Karpas-422 (cell line): Measurements from ENCODE around the gene TIMMDC1. TPM values are rescaled to one million over a fixed set of nuclear protein-coding genes. Genes with fewer than 3 reads are reported as not detected.
"Not testable (repeated sequence)": the region's sequence is repeated elsewhere in the genome, so short reads cannot be mapped to it uniquely, and the experiment has no call there.

ENCODE experiments used
- DNase-seq: peaks from one replicate; pipeline ENCODE4 v3.0.0-alpha.2; 2015
- H2AFZ ChIP-seq: fragments of 200-600 bp; sonication (generic); 2 replicates; pipeline ENCODE4 v1.6.1; 2014; ENCODE audit warnings: antibody characterized with exemption, low read length, mixed read lengths
- H3K27ac ChIP-seq: fragments of 200-600 bp; sonication (generic); 2 replicates; pipeline ENCODE4 v1.5.1; 2014; ENCODE audit warnings: mild to moderate bottlenecking, low read length, moderate library complexity
- H3K27me3 ChIP-seq: fragments of 200-600 bp; sonication (generic); 2 replicates; pipeline ENCODE4 v1.6.1; 2014; ENCODE audit warnings: low read length, mixed read lengths
- H3K36me3 ChIP-seq: fragments of 200-600 bp; sonication (generic); 2 replicates; pipeline ENCODE4 v1.6.1; 2014; ENCODE audit warnings: low read length, mixed read lengths; ENCODE audit not compliant: insufficient read depth
- H3K4me1 ChIP-seq: fragments of 200-600 bp; sonication (generic); 2 replicates; pipeline ENCODE4 v1.6.1; 2014; ENCODE audit warnings: mild to moderate bottlenecking, low read length, mixed read lengths
- H3K4me2 ChIP-seq: fragments of 200-600 bp; sonication (generic); 2 replicates; pipeline ENCODE4 v1.6.1; 2014; ENCODE audit warnings: low read length, low read depth, mild to moderate bottlenecking; ENCODE audit not compliant: poor library complexity, severe bottlenecking
- H3K4me3 ChIP-seq: fragments of 200-600 bp; sonication (generic); 2 replicates; pipeline ENCODE4 v1.5.1; 2014; ENCODE audit warnings: mild to moderate bottlenecking, antibody characterized with exemption, low read length, mixed read lengths
- H3K79me2 ChIP-seq: fragments of 200-600 bp; sonication (generic); 2 replicates; pipeline ENCODE4 v1.6.1; 2014; ENCODE audit warnings: mild to moderate bottlenecking, low read length, mixed read lengths
- H3K9ac ChIP-seq: fragments of 200-600 bp; sonication (generic); 2 replicates; pipeline ENCODE4 v1.6.0; 2014; ENCODE audit warnings: low read length
- H3K9me2 ChIP-seq: fragments of 200-600 bp; sonication (generic), shearing (Covaris generic); replicated peaks from 2 replicates; pipeline ENCODE4 v1.6.0; 2014; ENCODE audit warnings: mild to moderate bottlenecking, low read length, moderate library complexity; ENCODE audit not compliant: insufficient read depth
- H3K9me3 ChIP-seq: fragments of 300-700, 200-600 bp; sonication (generic); 2 replicates; pipeline ENCODE4 v1.6.1; 2014; ENCODE audit warnings: low read length, mixed read lengths
- H4K20me1 ChIP-seq: fragments of 200-600 bp; sonication (generic); 2 replicates; pipeline ENCODE4 v1.6.1; 2014; ENCODE audit warnings: mild to moderate bottlenecking, antibody characterized with exemption, low read length, low read depth; ENCODE audit not compliant: insufficient read depth
- total RNA-seq: library from RNA; depleted of rRNA; stranded (reverse); fragments of >200 nt; shearing (Covaris generic); gene quantifications from 2 replicates; pipeline ENCODE4 v1.2.3, GENCODE V29; 2014; ENCODE audit warnings: low replicate concordance

Gene TIMMDC1
- total RNA-seq, 1 experiment from 2014 or later, result 94.1 TPM

DNA sequence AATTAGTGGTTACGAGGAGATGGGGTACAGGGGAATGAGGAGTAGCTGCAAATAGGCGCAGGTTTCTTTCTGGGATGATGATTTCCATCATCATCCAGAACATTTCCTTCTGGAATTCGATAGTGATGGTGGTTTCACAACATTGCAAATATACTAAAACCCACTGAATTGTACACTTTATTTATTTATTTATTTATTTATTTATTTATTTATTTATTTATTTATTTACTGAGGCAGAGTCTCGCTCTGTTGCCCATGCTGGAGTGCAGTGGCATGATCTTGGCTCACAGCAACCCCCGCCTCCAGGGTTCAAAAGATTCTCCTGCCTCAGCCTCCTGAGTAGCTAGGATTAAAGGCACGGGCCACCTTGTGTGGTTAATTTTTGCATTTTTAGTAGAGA is 54.6 kb downstream of the TIMMDC1 start:
- not testable (repeated sequence) for H3K9me2 ChIP-seq, H3K27ac ChIP-seq, H3K9me3 ChIP-seq, DNase-seq, H3K79me2 ChIP-seq, H3K4me3 ChIP-seq, H4K20me1 ChIP-seq, H2AFZ ChIP-seq, H3K27me3 ChIP-seq, H3K36me3 ChIP-seq, H3K4me2 ChIP-seq, H3K9ac ChIP-seq
- peaks cover 31% of the 10 kb centered on the region for H3K4me1 ChIP-seq

DNA sequence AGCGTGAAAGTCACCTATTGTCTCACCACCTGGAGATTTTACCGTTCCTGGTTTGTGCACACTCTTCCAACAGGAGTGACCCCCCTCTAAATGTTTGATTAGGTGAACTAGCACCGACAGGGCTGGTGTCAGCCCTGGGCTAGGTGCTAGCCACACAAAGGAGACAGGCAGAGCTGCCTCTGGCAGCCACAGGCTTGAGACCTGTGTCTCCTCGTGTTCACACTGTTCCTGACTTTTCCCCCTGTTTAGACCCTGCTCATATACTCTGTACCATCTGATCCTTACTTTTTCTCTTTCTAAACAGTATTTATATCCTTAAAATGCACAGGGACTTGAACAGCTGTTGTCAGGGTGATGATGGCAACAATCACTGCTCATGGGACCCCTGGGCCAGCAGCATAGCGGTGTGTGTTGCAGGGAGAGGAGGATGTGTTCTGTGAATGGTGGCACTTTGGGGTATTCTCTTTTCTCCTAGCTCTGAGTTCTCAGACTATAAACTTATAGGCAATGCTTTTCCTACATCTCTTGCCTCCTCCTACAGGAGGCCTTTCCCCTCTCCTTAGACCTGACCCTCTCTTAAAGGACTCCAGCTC is 55.6 kb downstream of the TIMMDC1 start:
- H3K27ac ChIP-seq, result no peak overlapping the region
- H4K20me1 ChIP-seq, result no peaks in the 10 kb centered on the region
- no peaks in the 10 kb centered on the region for H3K36me3 ChIP-seq
- no peak overlapping the region for H2AFZ ChIP-seq
- H3K4me1 ChIP-seq, result peaks cover 32% of the 10 kb centered on the region
- H3K9me2 ChIP-seq, result no peaks in the 10 kb centered on the region
- no peak overlapping the region for H3K4me3 ChIP-seq
- H3K79me2 ChIP-seq, result no peaks in the 10 kb centered on the region
- DNase-seq, result no peak
- H3K9ac ChIP-seq, result no peak overlapping the region
- H3K4me2 ChIP-seq, result no peak overlapping the region
- no peaks in the 10 kb centered on the region for H3K27me3 ChIP-seq
- H3K9me3 ChIP-seq, result no peaks in the 10 kb centered on the region

DNA sequence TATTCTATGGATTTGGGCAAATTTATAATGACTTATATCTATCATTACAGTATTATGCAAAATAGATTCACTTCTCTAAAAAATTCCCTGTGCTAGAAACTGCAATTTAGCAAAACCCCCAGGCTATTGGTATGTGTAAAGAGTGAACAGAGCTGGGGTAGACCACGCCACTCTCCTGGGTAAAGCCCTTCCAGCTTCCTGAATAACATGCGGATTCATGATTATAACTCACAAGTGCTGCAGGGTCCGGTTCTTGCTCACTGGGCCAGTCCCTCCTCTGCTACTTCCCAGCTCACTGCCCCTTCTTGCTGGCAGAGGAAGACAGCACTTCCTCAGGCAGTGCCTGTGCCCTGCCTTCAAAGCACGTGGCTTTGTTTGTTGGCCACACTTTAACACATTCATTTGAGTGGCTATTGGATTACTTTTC is 57.0 kb downstream of the TIMMDC1 start:
- H3K4me1 ChIP-seq, result peaks cover 28% of the 10 kb centered on the region
- no peaks in the 10 kb centered on the region for H4K20me1 ChIP-seq
- no peak overlapping the region for H3K4me3 ChIP-seq
- H3K27ac ChIP-seq, result no peak overlapping the region
- no peak overlapping the region for H3K4me2 ChIP-seq
- no peaks in the 10 kb centered on the region for H3K79me2 ChIP-seq
- no peak overlapping the region for H2AFZ ChIP-seq
- no peaks in the 10 kb centered on the region for H3K36me3 ChIP-seq
- no peaks in the 10 kb centered on the region for H3K9me2 ChIP-seq
- DNase-seq, result no peak
- no peaks in the 10 kb centered on the region for H3K27me3 ChIP-seq
- no peak overlapping the region for H3K9ac ChIP-seq
- no peaks in the 10 kb centered on the region for H3K9me3 ChIP-seq

DNA sequence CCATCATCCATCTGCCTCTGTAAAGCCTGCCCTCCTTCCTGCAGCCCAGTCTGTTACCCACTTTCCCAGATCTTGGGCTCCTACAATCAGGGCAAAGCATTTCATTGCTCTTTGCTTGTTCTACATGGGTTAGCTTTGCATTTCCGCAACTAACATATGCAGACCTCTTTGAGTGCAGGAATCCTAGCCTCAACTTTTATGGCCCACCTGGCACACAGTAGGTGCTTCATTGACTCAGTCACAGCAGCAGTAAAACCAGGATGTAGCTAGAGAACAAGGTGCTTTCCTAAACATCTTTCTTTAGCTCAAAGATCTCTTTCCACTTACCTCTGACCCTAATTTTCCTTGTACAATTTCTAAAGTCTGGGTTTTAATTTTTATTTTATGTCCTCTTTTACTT is 57.6 kb downstream of the TIMMDC1 start:
- no peak overlapping the region for H3K9ac ChIP-seq

DNA sequence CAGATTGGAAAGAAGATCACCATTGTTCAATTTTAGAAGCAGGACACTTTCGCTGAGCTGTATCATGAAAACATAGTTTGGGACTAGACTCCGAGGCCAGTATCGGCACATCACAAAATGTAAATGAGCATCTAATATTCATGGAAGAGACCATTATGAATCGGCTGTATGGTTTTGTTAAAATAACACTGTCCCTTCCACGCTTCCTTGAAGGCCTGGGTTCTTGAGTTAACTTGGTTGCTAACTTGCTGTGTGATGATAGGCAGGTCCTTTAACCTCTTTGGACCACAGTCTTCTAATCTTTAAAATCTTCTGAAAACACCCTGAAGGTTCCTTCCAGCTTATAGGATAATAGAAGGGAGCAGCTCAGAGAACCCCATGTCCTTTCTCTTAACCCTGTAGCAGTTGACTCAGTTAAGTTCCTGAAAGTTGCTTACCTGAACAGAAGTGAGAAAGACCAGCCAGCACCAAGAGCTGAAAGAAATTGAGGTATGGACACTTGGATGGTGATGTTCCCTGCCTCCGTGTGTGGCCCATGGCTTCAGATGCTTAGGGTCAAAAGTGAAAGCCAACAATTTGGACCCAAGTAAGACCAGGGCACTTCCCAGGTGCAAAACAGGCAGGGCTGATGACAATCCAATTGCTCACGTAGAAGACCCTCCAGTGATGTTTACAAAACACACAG is 59.0 kb downstream of the TIMMDC1 start:
- Histone ChIP-seq H3K9me2 (no peaks in the 10 kb centered on the region), H3K4me2 (no peak overlapping the region), H3K9ac (no peak overlapping the region), H4K20me1 (no peaks in the 10 kb centered on the region), H3K36me3 (no peaks in the 10 kb centered on the region), H3K27ac (no peak overlapping the region), H3K27me3 (no peaks in the 10 kb centered on the region), H3K4me1 (peaks cover 22% of the 10 kb centered on the region), H2AFZ (no peak overlapping the region), H3K79me2 (no peaks in the 10 kb centered on the region), H3K9me3 (no peaks in the 10 kb centered on the region), H3K4me3 (no peak overlapping the region)
- DNase-seq, result no peak

More for the DNA sequence above, 57.6 kb downstream of the TIMMDC1 start:
- no peak overlapping the region for H2AFZ ChIP-seq
- no peak overlapping the region for H3K27ac ChIP-seq
- H4K20me1 ChIP-seq, result no peaks in the 10 kb centered on the region
- H3K27me3 ChIP-seq, result no peaks in the 10 kb centered on the region
- H3K9me3 ChIP-seq, result no peaks in the 10 kb centered on the region
- peaks cover 22% of the 10 kb centered on the region for H3K4me1 ChIP-seq
- no peak overlapping the region for H3K4me3 ChIP-seq
- H3K4me2 ChIP-seq, result no peak overlapping the region
- H3K36me3 ChIP-seq, result no peaks in the 10 kb centered on the region
- no peaks in the 10 kb centered on the region for H3K79me2 ChIP-seq
- DNase-seq, result no peak
- H3K9me2 ChIP-seq, result no peaks in the 10 kb centered on the region

DNA sequence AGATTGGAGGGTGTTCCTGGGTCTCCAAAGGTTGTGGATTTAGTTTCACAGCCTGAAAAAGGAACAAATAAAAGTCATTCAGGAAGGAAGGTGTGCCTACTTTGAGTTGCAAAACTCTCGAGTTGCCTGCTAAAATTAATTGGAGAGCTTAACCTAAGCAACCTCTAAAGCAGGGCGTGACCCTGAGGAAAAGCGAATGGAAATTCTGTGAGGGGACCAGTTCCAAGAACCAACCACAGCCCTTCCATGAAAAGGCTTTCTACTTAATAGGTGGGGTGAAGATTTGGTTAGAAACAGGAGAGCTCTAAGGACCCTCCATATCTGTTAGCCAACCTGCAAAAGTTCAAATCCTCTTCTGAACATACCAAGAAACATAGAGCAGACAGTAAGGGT is 59.5 kb downstream of the TIMMDC1 start:
- no peak overlapping the region for H3K4me3 ChIP-seq
- H3K27me3 ChIP-seq, result no peaks in the 10 kb centered on the region
- no peaks in the 10 kb centered on the region for H3K36me3 ChIP-seq
- H3K79me2 ChIP-seq, result no peaks in the 10 kb centered on the region
- DNase-seq, result no peak
- no peaks in the 10 kb centered on the region for H4K20me1 ChIP-seq
- H3K9ac ChIP-seq, result no peak overlapping the region
- H3K27ac ChIP-seq, result no peak overlapping the region
- no peak overlapping the region for H2AFZ ChIP-seq
- no peak overlapping the region for H3K4me2 ChIP-seq
- H3K9me2 ChIP-seq, result no peaks in the 10 kb centered on the region
- H3K9me3 ChIP-seq, result no peaks in the 10 kb centered on the region
- H3K4me1 ChIP-seq, result peaks cover 22% of the 10 kb centered on the region

DNA sequence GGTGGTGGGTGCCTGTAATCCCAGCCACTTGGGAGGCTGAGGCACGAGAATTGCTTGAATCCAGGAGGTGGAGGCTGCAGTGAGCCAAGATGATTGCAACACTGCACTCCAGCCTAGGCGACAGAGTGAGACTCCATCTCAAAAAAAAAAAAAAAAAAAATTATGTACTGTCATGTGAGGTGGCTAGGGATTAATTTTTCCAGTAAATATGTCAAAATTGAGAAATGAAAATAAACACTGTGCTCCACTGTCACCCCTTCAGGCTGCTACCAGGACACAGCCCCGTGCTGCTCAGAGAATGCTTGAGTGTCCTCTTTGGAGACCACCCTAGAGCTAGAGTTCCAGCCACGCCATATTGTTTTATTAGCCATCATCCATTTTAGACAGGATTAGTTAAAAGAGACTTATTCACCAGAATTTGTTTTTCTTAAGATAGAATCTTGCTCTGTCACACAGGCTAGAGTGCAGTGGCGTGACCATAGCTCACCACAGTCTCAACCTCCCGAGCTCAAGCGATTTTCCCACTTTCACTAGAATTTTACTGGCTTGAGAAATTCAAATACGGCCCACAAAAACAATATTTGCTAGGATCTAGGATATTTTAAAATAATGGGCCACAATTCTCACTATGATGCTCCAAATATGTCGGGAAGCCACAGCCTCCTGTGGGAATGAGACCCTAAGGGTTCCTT is 60.4 kb downstream of the TIMMDC1 start:
- Histone ChIP-seq H3K4me1 (peaks cover 22% of the 10 kb centered on the region), H2AFZ (no peak overlapping the region), H3K36me3 (no peaks in the 10 kb centered on the region), H3K9me3 (no peaks in the 10 kb centered on the region), H3K27ac (no peak overlapping the region), H4K20me1 (no peaks in the 10 kb centered on the region), H3K9ac (no peak overlapping the region), H3K79me2 (no peaks in the 10 kb centered on the region), H3K4me3 (no peak overlapping the region), H3K9me2 (no peaks in the 10 kb centered on the region), H3K27me3 (no peaks in the 10 kb centered on the region), H3K4me2 (no peak overlapping the region)
- DNase-seq, result no peak

DNA sequence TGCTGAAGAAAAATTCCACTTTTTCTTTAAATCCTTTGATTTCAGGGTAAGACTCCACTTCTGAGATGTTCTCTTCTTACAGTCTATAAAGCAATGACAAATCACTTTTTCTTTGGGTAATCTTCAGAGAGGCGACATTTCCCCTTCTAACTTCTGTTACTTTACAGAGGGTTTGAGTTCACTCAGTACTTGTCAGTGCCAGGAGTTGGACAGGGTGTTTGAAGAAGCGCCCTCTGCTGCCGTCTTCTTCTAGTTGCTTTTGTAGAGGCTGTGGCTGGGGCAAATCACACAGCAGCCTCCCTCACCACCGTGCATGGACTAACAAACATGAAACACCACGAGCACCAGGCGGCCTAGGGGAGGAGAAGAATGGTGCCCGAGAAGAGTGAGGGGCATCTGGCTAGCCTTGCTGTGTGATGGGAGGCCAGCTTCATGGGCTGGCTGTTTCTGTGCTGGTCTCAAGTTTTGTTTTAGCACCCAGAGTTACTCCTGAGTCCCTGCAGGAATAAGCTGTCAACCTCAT is 61.2 kb downstream of the TIMMDC1 start, which contains the start of gene CD80:
TSS of gene CD80 (minus strand) at position 174 of the 523 bp plus-strand sequence. CDS start 1,886 bp downstream, outside the sequence.
- H2AFZ ChIP-seq, result peak within 1 kb of the TSS; percentile 5; the same call in 1 of the 2 replicates
- peak; percentile 79 for DNase-seq
- no peak within 1 kb of the TSS for H3K27ac ChIP-seq
- no peak within 1 kb of the TSS for H3K4me3 ChIP-seq
- no peaks in the 10 kb centered on the region for H3K9me2 ChIP-seq
- H4K20me1 ChIP-seq, result no peaks in the 10 kb centered on the region
- H3K36me3 ChIP-seq, result no peaks in the 10 kb centered on the region
- H3K9ac ChIP-seq, result no peak within 1 kb of the TSS
- no peaks in the 10 kb centered on the region for H3K27me3 ChIP-seq
- H3K79me2 ChIP-seq, result no peaks in the 10 kb centered on the region
- H3K4me2 ChIP-seq, result no peak within 1 kb of the TSS
- H3K4me1 ChIP-seq, result peaks cover 22% of the 10 kb centered on the region
- no peaks in the 10 kb centered on the region for H3K9me3 ChIP-seq
